ENCODE measurements around the gene ALOX12B.
A peak's percentile ranks its signal among the peaks of the same experiment; 100 is the strongest.
"Not testable (repeated sequence)": the region's sequence is repeated elsewhere in the genome, so short reads cannot be mapped to it uniquely, and the experiment has no call there.

Gene ALOX12B

DNA sequence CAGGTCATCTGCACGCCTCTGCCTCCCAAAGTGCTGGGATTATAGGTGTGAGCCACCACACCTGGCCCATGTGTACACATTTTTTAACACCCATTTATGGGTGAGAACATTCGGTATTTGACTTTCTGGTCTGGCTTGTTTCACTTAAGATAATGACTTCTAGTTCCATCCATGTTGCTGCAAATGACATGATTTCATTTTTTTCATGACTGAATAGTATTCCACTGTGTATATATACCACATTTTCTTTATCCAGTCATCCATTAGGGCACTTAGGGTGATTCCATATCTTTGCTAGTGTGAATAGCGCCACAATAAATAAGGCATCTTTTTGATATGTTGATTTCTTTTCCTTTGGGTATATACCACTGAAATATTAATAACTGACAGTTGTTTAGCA lies 5.6 kb downstream of the ALOX12B start:
- DNase-seq: no peak

DNA sequence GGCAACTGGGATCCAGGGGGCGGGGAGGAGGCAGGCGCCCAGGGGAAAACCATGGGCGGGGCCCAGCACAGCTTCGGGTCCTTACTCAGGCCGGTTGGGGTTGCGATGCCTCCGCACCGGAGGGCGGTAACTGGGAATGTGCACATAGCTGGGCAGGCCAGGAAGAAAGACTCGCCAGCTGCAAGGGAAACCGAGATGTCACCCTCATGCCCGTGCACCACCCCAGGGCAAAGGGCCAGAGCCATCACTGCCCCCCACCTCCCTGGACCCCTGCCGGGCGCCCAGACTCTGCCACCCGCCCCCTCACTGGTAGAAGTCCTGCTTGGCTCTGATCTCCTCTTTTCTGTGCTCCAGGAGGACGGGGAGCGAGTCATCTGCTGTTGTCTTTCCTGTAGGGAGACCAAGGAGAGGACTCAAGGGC lies 6.7 kb downstream of the ALOX12B start:
- DNase-seq: no peak

DNA sequence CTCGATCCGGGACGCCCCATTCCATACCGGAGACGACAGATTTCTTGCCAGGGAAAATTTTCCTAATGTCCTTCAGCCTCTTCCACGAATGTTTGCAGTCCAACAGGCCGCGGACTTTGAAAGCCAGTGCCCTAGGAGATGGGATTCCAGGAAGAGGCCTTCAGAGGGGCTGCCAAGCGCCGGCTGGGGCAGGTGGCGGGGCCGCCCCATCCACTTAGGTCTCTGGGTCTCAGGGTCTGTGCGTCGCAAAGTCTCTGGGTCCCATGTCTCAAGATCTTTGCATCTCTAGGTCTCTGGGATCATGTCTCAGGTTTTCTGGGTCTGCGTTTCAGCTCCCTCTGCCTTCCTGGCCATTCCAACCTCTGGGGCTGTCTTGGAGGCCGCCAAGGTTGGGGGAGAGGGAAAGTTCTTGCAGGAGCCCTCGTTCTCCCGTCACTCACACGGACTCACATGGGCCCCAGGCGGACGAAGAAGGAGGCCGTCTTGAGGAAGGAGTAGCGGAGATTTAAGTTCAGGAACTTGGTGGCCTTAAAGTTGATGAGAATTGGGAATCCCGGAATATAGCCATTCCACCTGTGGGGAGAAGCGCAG lies 7.2 kb downstream of the ALOX12B start:
- no peak for DNase-seq

DNA sequence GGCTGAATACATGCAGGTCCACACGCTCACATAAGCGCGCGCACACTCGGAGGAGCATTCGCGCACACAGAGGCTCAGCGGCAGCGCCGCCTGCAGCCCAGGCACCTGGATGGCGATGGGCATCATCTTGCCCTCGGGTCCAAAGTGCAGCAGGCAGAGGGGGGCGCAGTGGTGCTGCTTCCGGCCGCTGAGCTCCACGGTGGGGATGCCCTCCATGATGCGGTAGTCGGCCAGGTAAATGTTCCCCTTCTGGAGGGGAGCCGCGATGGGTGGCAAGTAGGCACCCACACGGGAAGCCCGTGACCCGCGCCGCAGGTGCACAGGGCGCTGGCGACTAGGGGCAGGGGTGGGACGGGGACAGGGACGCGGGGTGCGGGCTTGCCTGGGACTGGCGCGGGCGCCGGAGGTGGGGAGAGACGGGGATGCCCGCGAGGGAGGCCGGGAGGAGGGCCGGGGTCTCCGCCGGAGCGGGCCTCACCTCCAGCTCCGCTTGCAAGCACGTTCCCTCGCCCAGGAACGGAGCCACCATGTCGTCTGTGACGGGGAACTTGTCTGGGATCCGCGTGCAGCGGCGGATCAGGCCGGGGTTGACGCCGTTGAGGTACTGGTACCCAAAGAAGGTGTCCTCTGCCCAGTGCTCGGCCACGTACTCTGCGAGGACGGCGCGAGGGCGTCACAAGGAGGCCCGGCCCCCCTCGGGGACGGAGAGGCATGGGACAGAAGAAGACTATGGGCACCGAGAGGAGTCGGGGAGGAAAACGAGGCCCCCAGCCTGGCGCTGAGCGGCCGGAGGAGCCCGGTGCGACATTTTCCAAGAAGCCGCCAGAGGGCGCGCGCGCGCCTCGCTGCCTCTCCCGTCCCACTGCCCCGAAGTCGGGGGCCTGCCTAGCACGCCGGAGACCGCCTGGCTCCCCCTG lies 8.0 kb downstream of the ALOX12B start:
- DNase-seq: peak; percentile 98

DNA sequence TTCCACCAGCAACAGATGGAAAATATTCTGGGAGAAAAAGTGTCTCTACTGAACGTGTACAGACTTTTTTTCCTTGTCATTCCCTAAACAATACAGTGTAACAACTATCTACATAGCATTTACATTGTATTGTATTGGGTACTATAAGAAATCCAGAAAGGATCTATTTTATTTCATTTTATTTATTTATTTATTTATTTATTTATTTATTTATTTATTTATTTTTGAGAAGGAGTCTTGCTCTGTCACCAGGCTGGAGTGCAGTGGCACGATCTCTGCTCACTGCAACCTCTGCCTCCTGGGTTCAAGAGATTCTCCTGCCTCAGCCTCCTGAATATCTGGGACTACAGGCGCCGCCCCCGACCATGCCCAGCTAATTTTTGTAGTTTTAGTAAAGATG lies 9.6 kb downstream of the ALOX12B start:
- not testable (repeated sequence) for DNase-seq

DNA sequence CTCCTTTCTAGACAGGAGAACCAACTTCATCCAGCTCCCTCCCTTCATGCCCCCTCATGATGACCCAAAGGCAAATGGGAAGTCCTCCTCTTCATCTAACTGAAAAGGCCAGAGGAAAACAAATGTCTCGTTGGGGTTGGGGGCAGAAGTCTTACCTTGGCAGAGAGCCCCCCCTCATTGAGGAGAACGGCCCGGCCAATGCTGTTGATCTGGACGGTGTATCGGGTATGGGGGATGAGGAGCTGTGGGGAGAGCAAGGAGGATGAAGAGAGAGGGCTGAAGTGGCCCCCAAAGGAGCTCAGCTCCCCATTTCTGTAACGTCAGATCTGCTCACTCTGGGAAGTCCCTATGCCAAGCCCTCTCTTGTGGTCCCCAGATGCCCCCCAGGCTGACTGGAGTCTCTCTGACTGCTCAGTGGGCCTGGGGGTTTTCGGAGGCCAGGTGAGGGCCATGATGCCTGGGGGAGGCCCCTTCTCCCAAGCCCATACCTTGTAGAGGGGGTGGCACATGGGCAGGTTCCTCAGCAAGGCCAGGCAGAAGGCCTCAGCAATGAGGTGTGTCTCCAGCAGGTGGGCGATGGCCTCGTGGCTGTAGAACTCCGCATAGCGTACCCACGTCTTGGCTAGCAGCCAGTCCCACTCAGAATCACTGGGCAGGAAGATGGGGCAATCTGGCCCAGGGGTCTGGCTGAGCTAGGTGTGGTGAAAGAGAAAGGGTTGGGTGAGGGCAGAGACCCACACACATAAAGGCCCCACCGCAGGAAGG lies 10.8 kb downstream of the ALOX12B start:
- no peak for DNase-seq

DNA sequence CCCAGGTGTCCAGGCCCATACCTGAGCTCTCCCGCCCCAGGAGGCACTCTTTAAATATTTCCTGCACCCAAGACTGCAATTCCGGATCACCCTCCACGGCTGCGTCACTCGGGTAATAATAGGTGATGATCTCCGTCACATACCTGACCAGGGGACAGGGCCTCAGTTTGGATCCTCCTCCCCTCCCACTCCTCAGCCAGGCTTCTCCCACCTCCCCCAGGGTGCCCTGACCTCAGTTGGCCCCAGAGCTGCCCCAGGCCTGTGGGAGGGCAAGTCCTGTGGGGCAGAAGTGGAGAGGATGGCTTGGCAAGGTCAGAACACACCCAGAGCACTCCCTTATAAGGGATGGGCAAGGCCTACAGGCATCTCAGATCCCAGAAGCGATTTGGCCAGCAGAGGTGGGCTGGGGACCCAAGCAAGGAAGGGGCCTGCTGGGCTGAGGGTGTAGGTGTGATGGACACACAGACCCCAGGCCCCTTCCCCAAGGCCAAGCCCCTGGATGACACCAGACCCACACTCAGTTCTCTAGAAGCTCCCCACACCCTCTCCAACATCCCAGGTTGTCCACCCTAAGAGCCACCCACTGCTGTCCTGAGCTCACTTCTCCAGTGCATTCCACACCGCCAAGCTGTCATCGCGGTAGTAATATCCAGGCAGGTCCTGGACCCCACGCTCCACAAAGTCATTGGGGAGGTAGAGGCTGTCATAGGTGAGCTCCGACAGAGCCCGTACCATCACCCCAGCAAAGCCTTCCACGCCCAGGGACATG lies 11.8 kb downstream of the ALOX12B start:
- DNase-seq: no peak

DNA sequence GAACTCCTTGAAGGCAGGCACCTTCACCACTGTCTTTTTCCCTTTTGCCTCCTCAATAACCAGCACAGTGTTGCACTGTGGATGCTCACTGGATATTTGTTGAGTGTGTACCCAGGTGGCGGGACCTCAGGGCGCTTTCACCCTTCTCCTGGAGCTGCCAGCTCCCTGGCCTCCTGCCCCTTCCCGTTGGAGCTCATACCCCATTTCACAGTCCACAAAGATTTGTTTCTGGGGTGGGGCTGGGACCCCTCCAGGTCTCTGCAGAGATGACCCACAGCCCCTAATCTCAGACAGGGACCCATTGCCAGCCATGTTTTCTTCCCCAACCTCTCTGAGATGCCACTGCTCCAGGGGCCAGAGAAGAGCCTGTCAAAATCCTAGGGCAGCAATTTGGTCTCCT lies 12.4 kb downstream of the ALOX12B start:
- no peak for DNase-seq

DNA sequence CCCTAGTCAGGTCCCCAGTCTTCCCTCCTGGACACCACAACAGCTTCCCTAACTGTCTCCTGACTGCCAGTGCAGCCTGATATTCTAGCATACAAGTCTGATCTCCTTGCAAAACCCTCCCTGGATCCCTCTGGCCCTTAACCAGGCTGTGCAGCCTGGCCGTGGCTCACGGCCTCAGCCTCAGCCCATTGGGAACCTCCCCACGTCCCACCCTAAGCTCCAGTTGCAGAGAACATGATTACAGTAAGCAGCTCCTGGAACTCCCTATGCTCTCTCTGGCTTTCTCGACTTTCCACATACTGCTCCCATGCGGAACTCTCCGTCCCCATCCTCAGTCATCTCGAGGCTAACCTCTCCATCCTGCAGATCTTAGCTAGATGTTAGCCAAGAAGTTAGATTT lies 13.0 kb downstream of the ALOX12B start:
- DNase-seq: no peak

DNA sequence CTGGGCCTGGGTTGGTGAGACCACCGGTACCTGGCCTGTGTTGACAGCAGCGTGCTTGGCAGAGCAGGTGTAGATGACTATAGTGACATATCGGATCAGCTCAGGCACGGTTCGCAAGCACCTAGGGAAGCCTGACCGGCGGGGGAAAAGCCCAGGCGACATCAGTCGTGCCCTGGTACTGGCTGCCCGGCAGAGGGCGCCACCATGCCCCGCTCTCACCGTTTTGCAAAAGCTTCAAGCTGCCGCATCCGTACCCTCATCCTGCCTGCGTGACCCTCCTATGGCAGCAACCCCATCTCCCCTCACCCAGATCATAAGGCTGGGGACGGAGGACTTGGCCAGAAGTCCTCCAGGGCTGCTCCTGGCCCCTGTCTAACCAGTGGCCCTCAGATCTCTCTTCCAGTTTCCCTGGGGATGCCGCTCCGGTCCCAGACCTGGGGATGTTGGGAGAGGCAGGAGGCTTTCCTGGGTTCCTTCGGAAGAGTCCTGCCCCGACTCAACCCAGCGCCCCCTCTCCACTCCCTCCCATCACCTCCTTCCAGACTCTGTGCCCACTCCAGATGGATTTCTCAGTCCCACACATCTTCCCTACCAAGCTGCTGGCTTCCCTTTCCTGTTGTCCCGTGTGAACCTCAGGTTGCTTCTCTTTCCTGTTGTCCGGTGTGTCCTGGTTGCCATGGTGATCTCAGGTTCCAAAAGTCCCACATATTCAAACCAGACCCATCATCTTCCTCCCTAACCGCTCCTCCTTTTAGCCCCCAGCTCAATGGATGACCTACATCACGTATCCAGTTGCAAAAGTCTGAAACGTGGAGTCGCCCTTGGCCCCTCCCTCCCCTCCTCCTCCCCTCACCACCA lies 13.7 kb downstream of the ALOX12B start:
- peak; percentile 85 for DNase-seq

DNA sequence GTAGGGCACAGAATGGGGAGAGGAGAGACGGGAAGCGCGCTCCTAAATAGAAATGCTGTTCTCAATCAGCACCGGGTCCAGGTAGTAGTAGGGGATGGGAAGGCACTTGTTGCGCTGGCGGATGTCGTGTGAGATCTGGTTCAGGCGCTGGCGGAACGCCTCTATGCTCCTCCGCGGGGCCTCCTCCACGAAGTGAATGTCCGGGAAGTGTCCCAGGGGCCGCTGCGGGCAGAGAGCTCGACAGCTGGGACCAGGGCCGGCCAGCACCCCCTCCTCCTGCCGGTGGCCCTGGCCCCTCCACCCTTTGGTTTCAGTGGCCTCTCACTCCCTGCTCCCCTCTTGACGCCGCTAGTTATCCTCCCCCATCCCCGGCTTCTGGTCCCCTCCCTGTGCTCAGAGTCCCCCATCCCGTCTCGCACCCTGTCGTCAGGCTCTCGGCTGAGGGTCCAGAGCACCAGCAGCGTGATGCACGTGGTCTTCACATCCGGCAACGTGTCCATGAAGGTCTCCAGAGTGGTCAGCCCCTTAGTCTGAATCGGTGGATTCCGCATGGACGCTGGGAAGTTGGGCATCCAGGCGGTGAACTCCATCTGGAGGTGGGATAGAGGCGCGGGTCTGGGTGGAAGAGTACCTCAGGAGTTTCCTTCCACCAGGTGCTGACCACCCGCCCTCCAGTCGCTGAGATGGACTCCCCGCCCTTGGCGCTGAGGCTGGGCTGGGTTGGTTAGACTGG lies 14.6 kb downstream of the ALOX12B start:
- peak; percentile 53 for DNase-seq

DNA sequence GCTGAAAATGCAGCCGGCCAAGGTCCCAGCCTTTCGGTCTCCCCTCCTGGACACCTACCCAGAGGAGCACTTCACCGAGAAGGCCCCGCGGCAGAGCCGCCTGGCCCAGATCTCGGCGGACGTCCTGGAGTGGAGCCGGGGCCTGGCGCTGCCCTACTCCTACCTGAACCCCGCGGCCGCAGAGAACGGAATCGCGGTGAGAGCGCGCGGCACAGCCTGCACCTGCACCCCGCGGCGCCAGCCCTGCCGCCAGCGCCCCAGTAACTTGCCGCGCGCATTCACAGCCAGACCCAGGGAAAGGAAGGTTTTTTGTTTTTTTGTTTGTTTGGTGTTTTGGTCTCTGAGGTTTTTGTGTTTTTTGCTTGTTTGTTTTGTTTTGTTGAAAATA lies 15.2 kb downstream of the ALOX12B start:
- no peak for DNase-seq

DNA sequence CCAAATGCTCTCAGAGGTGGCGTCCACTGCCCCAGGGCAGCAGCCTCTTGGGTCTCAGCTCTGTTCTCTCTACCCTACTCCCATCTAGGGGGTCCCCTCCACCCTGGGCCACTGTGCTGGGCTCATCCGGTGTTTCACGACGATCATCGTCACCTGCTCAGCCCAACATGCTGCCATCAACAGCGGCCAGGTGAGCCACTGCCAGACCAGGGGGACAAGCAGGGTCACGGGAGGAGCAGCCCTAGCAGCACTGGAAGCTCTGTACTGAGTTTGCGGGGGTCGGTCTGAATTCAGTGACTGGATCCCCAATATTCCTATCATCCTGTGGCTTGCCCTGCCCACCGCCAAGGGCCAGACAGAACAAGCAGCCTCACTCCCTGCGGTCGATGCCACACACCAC lies 16.0 kb downstream of the ALOX12B start:
- no peak for DNase-seq

DNA sequence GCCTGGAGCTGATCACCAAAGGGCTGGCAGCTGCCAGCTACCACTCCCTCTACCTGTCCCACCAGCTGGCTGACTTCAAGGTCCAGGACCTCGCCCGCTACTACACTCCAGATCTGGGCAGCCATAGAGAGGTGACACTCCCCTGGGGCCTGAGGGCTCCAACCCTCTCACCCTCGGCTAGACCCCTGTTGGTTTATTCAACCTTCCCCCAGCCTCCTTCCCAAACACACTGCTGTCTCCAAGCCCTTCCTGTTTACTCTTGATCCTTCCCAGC lies 18.0 kb downstream of the ALOX12B start:
- no peak for DNase-seq

DNA sequence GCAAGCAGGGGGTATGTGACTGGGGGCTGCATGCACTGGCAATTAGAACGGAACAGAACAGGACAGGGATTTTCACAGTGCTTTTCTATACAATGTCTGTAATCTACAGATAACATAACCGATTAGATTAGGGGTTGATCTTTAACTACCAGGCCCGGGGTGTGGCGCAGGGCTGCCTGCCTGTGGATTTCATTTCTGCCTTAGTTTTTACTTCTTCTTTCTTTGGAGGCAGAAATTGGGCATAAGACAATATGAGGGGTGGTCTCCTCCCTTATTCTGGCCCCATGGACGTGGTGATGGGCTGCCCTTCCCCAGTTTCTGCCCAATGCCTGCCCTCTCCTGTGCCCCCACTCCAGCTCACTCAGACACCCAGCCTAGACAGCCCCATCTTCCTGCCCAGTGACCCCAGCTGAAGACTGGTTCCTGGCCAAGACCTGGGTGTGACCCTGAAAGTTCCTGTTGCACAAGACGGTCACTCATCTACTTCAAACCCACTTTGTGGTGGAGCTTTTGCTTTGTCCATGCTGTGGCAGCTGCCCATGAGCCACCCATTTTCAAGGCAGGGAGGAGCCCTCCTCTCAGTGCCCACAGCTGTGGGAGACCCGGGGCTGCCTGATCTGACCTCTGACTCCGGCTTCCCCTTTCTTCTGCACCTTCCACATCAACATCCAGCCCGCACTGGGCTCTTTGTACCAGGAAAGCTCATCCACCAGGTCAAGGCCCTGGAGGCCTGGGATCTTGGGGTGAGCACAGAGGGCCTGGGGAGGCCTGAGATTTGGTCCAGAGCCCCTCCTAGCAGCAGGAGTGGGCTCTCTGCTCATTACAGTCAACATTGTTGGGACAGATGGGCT lies 18.6 kb downstream of the ALOX12B start:
- DNase-seq: no peak

DNA sequence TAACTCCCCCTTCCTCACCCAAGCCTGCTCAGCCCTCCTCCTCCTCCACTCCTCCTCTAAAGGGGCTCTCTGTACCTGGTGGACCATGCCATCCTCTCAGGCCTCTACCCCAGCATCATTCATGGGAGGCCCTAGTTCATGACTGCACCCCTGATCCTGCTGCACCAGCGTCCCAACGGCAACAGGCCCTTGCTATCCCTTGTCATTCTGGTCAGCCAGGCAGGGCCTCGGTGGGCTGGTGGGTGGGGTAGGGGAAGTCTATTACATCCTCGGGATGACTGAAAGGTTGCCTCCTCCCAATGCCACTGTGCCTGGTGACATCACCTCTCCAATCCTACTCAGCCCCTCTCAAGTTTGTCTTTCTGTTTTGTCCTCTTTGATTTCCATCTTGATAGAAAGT lies 19.7 kb downstream of the ALOX12B start:
- DNase-seq: no peak

DNA sequence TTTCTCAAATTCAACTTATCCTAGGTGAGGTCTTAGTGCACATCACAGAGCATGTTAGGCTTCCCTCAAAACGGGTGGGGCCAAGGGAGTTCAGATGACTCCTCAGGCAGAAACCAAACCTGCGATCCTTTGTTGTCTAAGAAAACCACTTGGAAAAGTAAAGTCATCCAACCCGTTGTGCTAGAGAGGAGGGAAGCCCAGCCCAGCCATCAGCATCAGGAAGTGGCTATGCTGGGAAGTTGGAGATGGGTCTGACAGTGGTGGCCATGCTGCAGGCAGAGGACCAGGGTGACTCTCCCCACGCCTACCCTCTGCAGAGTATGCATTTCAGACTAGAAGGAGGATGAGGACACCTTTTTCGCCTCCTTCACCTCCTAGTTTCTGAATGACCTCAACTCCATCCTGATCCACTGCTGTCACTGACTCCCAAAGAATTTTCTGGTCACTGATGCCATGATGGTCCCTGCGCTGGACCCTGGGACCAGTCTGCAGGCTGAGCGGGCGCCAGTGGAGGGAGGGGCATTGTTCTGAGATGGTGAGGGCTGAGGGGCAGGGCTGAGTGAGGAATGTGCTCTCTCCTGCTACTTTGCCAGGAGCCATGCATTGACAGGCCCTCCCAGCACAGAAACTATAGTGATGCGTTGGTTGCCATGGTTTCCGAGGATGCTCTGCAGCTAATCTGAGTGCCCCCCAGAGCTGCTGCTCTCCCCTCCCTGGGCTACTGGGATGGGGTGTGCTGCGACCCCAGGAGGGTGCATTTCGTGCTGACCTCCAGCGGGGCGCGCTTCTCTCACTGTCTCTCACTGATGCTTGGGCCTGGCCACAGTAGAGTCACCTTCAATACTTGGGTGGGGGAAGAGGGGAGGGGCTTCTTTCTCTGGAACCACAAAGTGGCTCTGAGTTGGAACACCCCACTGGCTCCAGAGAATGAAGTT lies 20.4 kb downstream of the ALOX12B start:
- no peak for DNase-seq

DNA sequence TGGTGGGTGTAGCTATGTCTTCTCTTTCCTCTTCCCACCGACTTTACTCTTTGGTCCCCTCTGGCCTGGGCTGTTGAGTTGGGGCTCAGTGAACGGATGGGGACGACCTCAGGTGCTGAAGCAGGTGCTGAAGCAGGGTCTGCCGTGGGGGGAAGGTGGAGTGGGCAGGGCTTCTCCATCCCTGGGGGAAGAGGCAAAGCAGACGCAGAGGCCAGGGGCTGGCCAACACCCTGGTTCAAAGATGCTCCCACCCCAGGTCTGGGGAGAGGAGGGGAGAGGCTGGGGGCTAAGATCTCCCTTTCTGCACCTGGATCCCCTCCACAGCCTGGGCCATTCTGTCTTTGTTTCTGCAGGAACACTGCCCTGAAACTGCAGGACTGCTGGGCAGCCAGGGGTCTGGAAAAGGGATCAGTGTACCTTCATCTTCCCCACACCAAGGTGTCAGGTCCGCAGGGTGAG lies 22.9 kb downstream of the ALOX12B start:
- no peak for DNase-seq
